Osteocyte (in vitro differentiated cells): Measurements from ENCODE around the gene COMMD6. TPM values are rescaled to one million over a fixed set of nuclear protein-coding genes. Genes with fewer than 3 reads are reported as not detected.

Experiments used
- DNase-seq: peaks from one replicate; pipeline ENCODE4 v3.0.0; 2021; ENCODE audit warnings: mixed read lengths; ENCODE audit not compliant: unreplicated experiment; ENCODE audit errors: extremely low spot score
- H3K27ac Mint-ChIP-seq: one replicate; pipeline ENCODE4 v1.8.0; 2021; ENCODE audit warnings: mild to moderate bottlenecking, mixed read lengths; ENCODE audit not compliant: unreplicated experiment
- H3K27me3 Mint-ChIP-seq: one replicate; pipeline ENCODE4 v1.8.0; 2021; ENCODE audit warnings: mixed read lengths; ENCODE audit not compliant: unreplicated experiment
- H3K36me3 Mint-ChIP-seq: one replicate; pipeline ENCODE4 v1.8.0; 2021; ENCODE audit warnings: mixed read lengths; ENCODE audit not compliant: unreplicated experiment
- H3K4me1 Mint-ChIP-seq: one replicate; pipeline ENCODE4 v1.8.0; 2021; ENCODE audit warnings: mixed read lengths; ENCODE audit not compliant: unreplicated experiment
- H3K4me3 Mint-ChIP-seq: one replicate; pipeline ENCODE4 v1.8.0; 2021; ENCODE audit warnings: mild to moderate bottlenecking, moderate library complexity, mixed read lengths; ENCODE audit not compliant: unreplicated experiment
- H3K9me3 Mint-ChIP-seq: one replicate; pipeline ENCODE4 v1.8.0; 2021; ENCODE audit warnings: mixed read lengths; ENCODE audit not compliant: unreplicated experiment
- total RNA-seq: library from RNA; stranded (reverse); gene quantifications from 2 replicates; pipeline ENCODE4 v1.2.1, GENCODE V29; 2021
- TF ChIP-seq, protein P1 (sequence below): fragments of 200-600 bp; sonication (generic); IDR thresholded peaks from 2 replicates; pipeline ENCODE4 v1.5.0; 2021; ENCODE audit warnings: antibody characterized with exemption, mild to moderate bottlenecking, moderate library complexity

The COMMD6 gene
- total RNA-seq, 1 donor from 2014 or later: 124 TPM

DNA sequence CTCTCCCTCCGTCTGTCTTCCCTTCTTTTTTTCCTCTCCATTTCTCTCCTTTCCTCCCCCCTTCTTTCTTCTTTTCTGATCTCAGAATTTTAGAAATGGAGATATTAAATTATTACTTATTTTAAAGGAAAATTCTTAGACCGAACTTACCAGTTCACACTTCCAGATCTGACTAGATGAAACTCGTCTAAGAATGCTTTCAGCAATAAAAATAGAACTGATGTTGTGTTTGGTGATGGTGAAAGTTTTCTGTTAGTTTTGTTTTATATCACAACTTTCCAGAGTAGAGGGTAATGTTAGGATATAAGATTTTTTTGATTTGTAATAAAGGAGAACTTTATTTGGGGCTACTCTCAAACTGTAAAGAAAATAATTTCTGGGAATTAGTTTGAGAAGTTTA, 41.9 kb upstream of the COMMD6 start:
- Mint-ChIP-seq H3K4me3 (no peak overlapping the region), H3K9me3 (peaks cover 3% of the 10 kb centered on the region), H3K27ac (no peak overlapping the region), H3K36me3 (peaks cover 27% of the 10 kb centered on the region), H3K27me3 (no peaks in the 10 kb centered on the region), H3K4me1 (peaks cover 9% of the 10 kb centered on the region)
- DNase-seq: no peak
- TF ChIP-seq, protein P1, sequence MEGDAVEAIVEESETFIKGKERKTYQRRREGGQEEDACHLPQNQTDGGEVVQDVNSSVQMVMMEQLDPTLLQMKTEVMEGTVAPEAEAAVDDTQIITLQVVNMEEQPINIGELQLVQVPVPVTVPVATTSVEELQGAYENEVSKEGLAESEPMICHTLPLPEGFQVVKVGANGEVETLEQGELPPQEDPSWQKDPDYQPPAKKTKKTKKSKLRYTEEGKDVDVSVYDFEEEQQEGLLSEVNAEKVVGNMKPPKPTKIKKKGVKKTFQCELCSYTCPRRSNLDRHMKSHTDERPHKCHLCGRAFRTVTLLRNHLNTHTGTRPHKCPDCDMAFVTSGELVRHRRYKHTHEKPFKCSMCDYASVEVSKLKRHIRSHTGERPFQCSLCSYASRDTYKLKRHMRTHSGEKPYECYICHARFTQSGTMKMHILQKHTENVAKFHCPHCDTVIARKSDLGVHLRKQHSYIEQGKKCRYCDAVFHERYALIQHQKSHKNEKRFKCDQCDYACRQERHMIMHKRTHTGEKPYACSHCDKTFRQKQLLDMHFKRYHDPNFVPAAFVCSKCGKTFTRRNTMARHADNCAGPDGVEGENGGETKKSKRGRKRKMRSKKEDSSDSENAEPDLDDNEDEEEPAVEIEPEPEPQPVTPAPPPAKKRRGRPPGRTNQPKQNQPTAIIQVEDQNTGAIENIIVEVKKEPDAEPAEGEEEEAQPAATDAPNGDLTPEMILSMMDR: no peak

DNA sequence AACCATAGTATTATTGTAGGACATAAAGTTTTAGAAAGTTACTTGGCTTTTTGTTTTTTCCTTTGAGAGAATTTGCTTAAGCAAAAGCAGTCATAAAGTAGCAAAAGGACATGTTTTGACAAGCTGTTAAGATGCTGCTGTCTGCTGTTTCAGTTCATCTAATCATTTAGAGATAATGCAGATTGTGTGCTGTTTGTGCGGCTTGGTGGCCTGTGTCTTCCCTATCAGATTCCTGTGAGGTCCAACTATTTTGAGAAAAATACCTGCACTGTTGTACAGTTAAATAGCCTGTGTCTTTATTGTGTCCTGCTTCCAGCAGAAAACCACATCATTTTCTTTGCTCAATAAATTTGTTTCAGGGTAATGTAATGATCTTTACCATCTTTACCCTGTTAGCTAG, 31.9 kb upstream of the COMMD6 start:
- Mint-ChIP-seq H3K9me3 (no peaks in the 10 kb centered on the region), H3K4me3 (no peak overlapping the region), H3K27ac (no peak overlapping the region), H3K27me3 (no peaks in the 10 kb centered on the region), H3K36me3 (peaks cover 25% of the 10 kb centered on the region), H3K4me1 (peaks cover 5% of the 10 kb centered on the region)
- TF ChIP-seq, protein P1: no peak
- no peak for DNase-seq

DNA sequence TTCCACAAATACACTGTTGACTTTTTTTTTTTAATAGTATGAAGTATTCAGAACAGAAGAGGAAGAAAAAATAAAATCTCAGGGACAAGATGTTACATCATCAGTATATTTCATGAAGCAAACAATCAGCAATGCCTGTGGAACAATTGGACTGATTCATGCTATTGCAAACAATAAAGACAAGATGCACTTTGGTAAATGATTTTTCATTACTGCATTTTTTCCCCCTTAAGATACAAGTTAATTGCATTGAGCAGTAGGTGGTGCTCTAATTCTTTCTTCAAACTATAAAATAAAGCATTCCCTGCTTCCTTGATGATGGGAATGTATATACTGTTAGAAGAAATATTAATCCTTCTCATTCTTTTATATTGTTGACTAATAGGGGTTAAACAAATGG, 29.0 kb upstream of the COMMD6 start:
- TF ChIP-seq, protein P1: peak; percentile 63
- no peaks in the 10 kb centered on the region for H3K9me3 Mint-ChIP-seq
- peaks cover 6% of the 10 kb centered on the region for H3K36me3 Mint-ChIP-seq
- no peak overlapping the region for H3K4me3 Mint-ChIP-seq
- no peaks in the 10 kb centered on the region for H3K27me3 Mint-ChIP-seq
- H3K4me1 Mint-ChIP-seq: peaks cover 5% of the 10 kb centered on the region
- DNase-seq: no peak
- no peak overlapping the region for H3K27ac Mint-ChIP-seq

DNA sequence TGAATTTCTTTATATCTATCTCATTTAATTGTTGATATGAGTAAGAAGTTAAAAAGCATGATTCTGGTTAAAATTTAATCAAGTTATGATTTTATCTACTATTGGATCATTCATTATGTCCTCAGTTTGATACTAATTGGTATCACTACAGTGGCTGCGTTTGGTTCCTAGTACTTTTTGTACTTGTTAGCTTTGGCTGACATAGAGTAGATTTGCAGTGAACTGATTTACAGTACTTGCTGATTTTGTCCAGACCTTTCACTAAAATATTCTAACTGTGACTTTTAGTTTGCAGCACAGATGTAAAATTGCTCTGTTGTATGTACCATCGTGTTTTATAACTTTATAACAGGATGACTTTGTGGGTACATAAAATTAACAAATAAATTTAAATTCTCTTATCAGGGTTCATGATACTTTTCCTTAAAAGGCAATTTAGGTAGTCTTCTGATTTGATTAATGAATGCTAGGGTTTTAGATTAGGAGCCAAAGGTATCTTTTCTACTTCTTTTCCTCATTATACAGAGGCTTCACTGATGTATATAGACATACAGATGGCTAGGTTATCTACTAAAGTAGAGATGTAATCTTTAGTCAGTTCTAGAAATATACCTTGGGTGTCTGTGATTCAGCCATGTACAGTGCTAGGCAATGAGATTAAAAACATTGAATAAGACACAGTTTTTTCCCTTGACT, 20.7 kb upstream of the COMMD6 start:
- no peak for DNase-seq
- TF ChIP-seq, protein P1: no peak
- peaks cover 2% of the 10 kb centered on the region for H3K4me1 Mint-ChIP-seq

DNA sequence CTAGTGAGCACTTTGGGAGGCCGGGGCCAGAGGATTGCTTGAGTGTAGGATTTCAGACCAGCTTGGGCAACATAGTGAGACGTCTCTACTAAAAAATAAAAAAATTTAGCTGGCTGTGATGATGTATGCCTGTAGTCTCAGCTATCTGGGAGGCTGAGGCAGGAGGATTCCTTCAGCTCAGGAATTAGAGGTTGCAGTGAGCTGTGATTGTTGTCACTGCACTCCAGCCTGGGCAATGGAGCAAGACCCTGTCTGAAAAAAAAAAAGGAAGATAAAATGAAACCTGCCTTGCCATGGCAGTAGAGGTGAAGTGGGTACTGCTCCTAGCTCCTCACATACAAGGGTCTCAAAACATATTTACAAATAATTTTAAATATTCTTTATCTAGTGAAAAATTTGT, 19.3 kb upstream of the COMMD6 start:
- no peaks in the 10 kb centered on the region for H3K9me3 Mint-ChIP-seq
- TF ChIP-seq, protein P1: no peak
- H3K27ac Mint-ChIP-seq: no peak overlapping the region
- DNase-seq: no peak
- H3K36me3 Mint-ChIP-seq: peaks cover 17% of the 10 kb centered on the region
- H3K4me1 Mint-ChIP-seq: peaks cover 2% of the 10 kb centered on the region
- no peak overlapping the region for H3K4me3 Mint-ChIP-seq
- H3K27me3 Mint-ChIP-seq: no peaks in the 10 kb centered on the region

More for the DNA sequence above, 20.7 kb upstream of the COMMD6 start:
- H3K27me3 Mint-ChIP-seq: no peaks in the 10 kb centered on the region
- H3K9me3 Mint-ChIP-seq: no peaks in the 10 kb centered on the region
- peak overlapping the region; percentile 72 for H3K27ac Mint-ChIP-seq
- peaks cover 17% of the 10 kb centered on the region for H3K36me3 Mint-ChIP-seq
- no peak overlapping the region for H3K4me3 Mint-ChIP-seq
